HG02938 (cell line): ENCODE measurements around the gene BACH2.
"Not testable (repeated sequence)": the region's sequence is repeated elsewhere in the genome, so short reads cannot be mapped to it uniquely, and the experiment has no call there.

Experiments used
- ATAC-seq: cut with Tn5 transposase; IDR thresholded peaks from one replicate; pipeline ENCODE4 v1.9.1; 2021; ENCODE audit warnings: mild to moderate bottlenecking, moderate library complexity; ENCODE audit not compliant: unreplicated experiment

Gene BACH2

DNA sequence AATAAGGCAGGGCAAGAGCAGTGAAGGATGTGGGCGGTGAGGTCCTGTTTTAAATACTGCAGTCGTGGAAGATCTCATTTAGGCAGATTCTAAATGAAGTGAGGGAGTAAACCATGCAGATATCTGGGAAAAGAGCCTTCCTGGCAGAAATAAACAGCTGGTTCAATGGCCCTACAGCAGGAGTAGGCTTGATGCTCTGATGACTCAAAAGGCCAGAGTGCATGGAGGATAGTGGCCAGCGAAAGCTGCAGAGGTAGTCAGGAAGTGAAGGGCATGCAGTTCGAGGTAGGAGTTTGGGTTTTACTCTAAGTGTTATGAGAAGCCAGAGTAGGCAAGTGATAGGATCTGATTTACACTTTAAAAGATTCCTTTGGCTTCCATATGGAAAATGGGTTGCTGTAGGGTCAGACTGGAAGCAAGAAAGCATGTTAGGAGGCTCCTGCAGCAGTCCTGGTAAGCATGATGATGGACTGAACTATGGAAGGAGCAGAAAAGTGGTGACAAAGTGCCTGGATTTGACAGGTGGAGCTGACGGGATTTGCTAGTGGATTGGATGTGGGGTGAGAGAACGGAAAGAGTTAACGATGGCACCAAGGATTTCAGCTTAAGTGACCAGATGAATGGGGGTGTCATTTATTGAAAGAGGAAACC is 252.3 kb downstream of the BACH2 start:
- no peak for ATAC-seq

DNA sequence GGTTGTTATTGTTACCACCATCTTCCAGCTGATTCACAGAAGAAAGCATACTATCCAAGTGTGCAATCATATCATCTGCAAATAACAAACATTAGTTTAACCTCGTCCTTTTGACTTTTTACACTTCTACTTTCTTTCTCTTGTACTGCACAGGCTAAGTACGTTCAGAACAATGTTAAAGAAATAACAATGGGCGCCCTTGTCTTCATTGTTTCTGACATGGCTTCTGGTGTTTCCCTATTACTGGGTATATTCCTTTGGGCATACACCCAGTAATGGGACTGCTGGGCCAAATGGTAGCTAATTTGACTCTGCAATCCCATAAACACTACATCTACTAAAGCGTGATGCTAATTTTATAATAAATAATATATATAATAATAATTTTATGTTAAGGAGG is 255.7 kb downstream of the BACH2 start:
- no peak for ATAC-seq

DNA sequence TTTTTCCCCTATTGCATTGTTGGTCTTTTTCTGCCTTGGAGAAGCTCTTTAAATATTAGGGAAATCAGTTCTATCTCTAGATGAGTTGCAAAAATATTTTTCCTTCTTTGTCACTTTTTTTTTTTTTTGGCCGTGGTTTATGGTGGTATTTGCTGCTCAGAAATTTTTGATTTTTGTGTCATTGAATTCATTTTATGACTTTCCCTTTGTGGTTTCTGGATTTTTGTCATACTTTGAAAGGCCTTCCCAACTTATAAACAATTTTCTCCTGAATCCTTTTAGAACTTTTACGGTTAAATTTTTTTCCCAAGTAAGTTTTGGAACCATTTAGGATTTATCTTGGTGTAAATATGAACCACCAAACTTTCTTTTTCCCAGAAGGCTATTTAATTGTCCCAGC is 256.7 kb downstream of the BACH2 start:
- ATAC-seq: no peak

DNA sequence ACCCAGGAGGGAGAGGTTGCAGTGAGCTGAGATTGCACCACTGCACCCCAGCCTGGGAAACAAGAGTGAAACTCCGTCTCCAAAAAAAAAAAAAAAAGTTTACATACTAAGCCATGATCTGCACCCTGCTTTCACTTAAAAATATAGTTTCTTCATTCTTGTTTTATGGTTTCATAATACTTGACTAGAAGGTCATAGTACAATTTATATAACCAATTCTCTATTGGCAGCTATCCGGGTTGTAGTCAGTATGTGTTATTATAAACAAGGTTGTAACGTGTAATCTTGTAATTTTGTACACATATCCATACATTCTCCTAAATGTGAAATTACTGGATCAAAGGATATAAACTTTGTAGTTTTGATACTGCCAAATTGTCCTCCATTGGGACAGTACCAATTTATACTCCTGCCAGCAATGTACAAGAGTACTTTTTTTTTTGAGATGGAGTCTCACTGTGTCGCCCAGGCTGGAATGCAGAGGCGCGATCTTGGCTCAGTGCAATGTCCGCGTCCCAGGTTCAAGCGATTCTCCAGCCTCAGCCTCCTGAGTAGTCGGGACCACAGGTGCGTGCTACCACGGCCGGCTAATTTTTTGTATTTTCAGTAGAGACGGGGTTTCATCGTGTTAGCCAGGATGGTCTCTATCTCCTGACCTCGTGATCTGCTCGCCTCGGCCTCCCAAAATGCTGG is 257.5 kb downstream of the BACH2 start:
- no peak for ATAC-seq

DNA sequence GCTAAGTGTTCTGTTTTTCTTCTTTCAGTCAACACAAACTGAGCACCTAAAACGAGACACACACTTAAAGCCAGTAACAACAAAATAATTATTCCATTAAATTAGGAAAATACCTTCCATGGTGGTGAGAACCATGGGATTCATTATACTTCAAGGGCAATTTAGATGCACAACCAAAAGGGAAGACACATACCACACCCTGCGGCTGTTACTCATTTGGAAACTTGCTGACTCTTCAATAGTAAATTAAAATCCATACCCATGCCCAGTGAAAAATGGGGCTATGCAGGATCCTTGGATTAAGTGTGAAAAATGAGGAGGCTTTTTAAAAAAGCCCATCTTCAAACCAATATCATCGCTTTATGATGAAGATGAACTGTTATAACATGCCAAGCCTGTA is 259.7 kb downstream of the BACH2 start:
- no peak for ATAC-seq

DNA sequence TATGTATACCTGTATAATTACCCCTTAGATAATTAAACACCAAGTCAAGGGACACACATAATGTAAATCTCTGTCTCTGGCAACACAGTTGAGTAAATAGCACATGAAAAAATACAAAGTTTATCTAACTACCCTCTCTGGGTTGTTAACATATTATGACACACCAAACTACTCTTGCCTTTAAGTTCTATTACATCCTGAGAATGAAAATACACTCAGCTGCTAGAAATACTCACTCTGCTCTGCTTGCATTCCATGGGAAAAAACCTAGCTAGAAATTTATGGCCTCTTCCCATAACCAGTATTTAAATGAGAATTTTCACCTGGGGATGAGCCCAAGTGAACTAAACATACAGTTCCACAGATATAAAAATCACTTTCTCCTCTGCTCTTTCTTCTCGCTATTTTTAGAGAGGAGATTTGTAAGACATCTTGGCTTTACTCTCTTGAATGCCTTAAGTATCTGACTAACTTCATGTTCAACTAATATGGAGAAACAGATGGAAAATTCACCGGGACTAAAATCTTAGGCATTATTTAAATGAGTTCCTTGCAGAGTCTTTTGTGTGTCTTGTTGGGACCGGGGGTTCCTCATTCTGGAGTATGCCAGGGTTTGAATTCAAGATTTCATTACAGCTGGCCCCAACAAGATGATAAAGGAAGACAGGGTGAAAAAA is 261.5 kb downstream of the BACH2 start:
- no peak for ATAC-seq

DNA sequence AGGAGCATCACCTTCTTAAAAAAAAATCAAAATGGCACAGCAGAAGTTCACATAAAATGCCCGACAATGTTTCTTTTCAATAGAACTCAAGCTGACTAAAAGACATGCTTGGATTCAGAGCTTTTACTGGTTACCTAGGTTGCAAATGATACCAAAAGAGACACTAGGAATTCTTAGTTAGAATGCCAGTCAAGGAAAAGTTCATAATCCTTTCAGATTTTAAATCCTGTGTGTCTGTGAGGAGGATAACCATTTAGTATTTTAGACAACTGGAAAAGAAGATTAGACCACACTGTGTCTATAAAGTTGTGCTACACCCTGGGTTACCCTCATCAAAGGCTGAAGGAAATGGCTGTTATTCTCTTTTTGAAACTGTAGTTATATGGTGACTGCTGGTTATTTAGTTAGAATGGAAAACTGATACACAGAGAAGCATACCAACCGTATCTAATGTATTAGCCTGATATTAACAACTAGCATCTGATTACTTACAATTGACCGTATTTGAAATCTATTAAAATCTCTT is 262.8 kb downstream of the BACH2 start:
- no peak for ATAC-seq

DNA sequence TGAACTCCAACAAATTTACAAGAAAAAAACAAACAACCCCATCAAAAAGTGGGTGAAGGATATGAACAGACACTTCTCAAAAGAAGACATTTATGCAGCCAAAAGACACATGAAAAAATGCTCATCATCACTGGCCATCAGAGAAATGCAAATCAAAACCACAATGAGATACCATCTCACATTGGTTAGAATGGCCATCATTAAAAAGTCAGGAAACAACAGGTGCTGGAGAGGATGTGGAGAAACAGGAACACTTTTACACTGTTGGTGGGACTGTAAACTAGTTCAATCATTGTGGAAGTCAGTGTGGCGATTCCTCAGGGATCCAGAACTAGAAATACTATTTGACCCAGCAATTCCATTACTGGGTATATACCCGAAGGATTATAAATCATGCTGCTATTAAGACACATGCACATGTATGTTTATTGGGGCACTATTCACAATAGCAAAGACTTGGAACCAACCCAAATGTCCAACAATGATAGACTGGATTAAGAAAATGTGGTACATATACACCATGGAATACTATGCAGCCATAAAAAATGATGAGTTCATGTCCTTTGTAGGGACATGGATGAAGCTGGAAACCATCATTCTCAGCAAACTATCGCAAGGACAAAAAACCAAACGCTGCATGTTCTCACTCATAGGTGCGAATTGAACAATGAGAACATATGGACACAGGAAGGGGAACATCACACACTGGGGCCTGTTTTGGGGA is 264.0 kb downstream of the BACH2 start:
- ATAC-seq: not testable (repeated sequence)

DNA sequence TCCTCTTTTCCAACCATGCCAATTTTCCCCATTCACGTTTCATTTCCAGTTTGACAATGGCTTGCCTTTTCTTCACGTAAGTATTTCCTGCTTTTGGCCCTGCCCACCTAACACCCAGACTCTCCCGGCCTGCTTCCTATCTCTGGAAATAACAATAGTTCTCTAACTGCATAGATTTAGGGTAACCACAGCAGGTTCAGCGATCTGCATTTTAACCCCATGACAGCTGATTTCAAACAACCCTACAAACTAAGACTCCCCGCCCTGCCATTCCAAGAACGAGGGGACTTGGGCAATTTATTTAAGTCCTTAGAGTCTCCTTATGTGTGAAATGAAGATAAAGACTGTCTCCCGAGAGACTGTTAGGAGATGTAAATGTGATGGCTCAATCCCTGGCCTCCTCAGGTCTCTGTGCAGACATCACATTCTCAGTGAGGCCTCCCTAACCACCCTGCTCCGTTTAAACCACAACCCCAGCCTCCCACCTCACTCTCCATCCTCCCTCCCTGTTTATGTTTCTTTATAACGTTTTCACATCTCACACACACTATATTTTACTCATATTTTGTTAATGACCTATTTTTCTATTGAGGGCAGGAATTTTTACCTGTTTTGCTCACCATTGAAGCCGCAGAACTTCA is 267.5 kb downstream of the BACH2 start:
- ATAC-seq: no peak

DNA sequence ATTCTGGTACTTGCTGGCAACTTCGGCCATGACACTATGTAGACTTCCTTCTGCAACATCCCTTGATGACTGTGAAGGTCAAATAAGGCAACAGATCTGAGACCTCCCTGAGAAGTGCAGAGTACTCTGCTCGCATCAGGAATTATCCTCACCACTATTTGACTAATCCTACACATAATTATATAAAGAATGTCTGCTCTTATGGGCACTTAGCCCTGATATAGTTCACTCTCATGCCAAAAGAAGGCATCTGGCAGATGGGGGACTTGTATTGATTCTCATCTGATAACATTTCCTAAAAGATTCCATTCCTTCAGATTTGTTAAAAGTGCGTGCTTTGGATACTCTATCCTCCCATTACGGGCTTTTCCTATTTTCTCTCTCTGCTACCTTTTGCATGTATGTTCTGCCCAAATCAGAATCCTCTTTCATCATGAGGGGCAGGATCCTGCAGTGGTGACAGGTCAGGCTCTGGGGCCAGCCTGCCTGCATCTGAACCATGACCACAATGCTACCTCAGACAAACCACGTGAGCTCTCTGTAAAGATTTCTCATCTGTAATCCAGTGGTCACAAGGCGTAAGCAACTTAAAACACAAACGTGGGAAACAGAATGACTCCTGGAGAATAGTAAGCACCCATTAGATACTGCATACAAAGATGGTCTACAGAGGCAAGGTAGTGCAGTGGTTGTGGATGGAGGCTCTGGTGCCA is 268.4 kb downstream of the BACH2 start:
- no peak for ATAC-seq

DNA sequence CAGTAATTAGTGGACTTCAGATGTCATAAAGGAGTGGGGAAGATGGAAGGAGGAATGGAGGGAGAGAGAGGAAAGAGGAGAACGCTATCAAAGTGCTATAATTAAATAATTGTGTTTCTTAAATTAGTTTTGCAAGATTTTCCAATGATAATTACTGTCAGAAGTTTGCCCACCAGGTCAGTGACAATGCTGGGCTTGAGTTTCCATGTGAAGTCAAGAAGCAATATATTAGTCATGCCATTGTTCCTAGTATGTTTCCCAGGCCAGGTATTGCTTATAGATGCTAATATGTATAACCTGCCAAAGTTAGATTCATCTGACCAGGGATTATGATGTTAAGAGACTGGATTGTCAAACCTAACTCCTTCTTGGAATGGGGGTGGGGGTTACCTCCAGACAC is 270.4 kb downstream of the BACH2 start:
- no peak for ATAC-seq

DNA sequence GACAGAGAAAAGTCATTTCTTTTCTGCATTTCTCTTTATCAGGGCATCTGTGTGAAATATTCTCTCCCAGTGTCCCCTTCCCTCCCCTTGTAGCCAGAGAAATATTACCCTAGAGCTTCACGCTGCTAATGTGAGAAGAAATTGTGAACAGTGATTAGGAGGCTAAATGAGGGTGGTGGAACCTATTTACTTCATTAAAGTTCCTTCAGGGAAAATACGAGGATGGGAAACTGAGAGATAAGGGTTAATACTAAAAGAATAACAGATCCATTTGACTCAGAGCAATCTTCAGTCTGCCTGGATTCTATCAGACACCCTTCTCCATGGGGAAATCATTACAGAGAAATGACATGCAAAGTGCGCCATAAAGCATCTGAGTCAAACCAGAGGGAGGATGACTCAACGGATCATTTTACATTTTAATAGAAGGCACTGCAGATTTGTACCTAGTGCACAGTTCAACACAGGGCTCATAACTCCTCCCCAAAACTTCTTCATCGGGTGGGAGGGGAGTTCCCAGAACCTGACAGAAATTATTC is 271.1 kb downstream of the BACH2 start:
- ATAC-seq: no peak

DNA sequence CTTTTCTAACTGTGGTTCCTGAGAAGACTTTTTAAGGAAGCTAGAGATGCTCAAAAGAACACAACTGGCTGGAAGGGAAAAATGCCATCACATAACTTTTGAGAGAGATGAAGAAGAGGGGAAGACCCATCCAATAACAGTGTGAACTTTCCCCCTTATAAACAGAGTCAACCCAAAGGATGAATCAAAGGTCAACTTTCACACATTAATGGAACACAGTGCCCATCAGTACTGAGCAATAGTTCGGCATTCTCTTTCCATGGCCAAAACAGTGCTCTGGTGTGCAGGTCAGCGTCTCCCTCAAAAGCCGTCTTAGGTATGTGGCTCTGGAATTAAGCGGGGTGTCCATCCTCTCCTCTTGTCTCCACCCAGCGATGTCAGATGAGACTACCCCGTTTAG is 272.0 kb downstream of the BACH2 start:
- ATAC-seq: no peak

DNA sequence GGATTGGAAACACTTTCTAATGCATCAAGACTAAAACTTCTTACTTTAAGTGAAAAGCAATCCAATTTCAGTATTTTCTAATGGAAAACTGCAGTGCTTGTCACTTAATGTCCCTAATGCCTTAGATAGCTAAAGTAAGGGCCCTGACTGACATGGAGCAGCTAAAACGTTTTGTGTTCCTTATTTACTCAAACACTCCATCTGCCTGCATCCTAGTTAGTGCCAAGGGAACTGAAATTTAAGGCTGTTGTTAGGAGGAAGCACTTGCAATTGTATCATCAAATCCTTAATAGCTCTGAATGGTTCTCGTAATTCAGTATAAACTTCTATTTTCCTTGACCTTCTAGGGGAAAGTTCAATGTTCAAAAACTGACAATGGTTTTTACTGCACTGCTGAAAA is 274.9 kb downstream of the BACH2 start:
- no peak for ATAC-seq

DNA sequence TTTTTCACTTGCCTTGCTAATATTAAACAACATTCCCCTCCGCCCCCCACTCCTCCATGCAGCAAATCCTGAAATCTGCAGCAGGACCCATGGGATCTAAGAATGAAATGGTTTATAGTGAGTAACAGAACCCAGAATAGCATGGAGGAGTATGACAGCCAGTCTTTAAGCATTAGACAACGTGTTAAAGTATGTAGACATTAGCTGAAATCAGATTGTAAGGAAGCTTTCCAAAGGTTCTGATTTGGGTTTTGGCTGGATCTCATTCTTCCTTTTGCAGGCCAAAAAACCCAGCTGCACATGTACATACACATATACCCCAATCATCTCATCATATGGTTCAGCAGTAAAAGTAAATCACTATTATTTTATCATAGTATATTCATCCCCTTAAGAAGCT is 275.9 kb downstream of the BACH2 start:
- no peak for ATAC-seq

DNA sequence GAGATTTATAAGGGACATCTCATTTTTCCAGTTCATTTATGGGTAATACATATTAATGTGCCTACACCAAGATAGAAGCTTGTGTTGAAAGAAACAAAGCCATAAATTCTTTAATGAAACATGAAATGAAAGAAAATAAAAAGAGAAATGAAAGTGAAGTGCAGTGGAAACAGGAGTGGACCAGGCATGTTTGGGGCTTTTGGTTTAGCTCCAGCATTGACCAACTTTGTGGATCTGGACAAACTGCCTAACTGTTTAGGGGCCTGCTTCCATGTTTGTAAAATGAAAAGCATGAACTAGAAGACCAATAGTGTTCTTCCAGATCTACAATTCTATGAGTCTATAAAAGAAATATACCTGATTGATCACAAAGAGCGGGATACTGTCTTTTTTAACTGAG is 277.4 kb downstream of the BACH2 start:
- ATAC-seq: no peak

DNA sequence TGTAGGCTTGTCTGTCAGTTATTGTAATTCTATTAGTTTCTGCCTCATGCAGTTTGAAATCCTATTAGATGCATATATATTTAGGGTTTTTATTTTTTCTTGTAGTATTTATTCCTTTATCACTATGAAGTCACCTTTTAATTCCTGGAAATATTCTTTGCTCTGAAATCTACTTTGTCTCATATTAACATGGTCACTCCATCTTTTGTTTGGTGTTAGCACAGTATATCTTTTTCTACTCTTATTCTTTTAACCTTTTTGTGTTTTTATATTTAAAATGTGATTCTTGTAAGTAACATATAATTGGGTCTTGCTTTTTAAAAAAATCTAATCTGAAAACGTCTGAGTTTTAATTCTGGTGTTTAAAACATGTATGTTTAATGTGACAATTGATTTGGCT is 280.8 kb downstream of the BACH2 start:
- no peak for ATAC-seq

DNA sequence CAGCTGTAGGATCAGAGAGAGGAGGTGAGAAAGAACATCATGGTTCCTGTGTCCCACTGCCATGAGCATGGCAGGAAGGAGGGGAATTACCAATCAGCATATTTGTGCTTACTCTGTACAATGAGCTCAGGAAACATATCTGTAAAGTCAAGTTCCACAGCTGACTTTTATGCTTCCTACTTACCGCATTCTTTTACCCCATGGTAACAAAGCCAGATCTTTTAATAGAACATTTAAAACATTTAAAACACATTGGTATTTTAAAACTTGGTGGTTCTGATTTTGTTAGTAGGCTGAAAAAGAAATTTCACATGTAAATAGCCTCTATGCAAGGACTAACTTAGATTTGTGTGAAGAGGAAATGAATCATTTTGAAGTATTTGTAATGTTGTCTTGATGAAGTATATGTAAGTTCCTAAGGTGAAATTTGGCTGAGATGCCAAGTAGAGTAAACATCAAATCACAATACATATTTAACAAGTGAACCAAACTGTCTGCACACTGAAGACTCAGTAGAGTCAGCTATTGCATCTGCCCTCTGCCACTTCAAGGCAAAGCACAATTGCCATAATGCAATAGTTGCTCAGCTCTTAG is 287.6 kb downstream of the BACH2 start:
- ATAC-seq: no peak

DNA sequence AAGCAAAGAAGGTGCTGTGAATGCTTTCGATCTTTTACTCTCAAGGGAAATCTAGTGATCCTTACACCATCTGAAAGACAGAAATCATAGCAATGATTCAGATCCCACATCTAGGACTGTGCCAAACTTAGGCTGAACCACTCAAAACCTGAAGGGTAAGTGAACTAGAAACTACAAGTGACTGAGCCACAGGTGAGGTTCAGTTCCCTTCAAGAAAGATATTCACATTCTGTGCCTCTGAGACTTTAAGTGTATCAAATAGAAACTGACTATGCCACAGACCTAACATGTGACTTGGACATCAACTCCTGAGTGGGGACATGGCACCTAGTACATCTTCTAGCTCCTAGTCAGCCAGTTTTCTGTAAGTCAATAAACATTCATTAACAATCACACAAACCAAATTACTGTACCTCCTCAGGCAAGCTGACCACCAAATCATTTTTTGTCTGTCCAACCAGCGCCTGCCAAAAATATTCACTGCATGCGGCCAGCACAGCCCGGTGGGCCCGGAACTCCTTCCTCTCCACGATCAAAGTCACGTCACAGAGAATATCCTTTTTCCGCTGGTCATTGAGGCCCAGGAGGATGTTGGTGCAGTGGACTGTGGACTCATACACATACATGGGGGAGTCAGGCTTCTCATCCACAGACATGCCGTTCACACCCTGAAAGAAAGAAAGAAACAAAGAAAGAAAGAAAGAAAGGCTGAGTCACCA is 288.3 kb downstream of the BACH2 start:
- peak; percentile 60 for ATAC-seq
